SK-N-MC (cell line): Measurements from ENCODE around the gene IPO11.

Experiments
- EZH2 ChIP-seq: fragments of 200-600 bp; sonication (generic); IDR thresholded peaks from one replicate; pipeline ENCODE4 v1.6.1; 2017; ENCODE audit warnings: antibody characterized with exemption
- POLR2AphosphoS5 ChIP-seq: IDR thresholded peaks from 2 replicates; pipeline ENCODE4 v1.6.1; 2012; ENCODE audit warnings: mild to moderate bottlenecking, low read depth, low read length, borderline replicate concordance

DNA sequence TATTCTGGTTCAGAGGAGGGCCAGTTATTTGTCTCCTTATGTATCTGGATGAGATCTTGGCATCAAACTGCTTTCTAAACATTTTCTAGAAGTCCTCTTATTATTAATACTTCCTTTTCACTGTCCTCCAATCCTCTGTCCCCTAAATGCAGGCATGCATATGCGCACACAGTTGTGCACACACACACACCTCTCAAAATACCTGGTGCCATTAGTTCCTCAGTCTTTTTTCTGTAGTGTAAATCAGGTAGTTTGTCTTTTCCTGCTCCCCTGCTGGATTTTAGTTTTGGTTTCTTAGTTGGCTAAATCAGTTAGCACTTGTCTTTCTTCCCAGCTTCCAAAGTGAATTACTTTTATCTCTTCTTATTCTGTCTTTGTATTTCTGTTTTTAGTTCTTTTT is 110.2 kb downstream of the IPO11 start:
- TF ChIP-seq POLR2AphosphoS5 (no peak), EZH2 (no peak)
